Myocyte (in vitro differentiated cells): ENCODE data around the gene FFAR2. TPM values are rescaled to one million over a fixed set of nuclear protein-coding genes. Genes with fewer than 3 reads are reported as not detected.
A peak's percentile ranks its signal among the peaks of the same experiment; 100 is the strongest.
"Not testable (repeated sequence)": the region's sequence is repeated elsewhere in the genome, so short reads cannot be mapped to it uniquely, and the experiment has no call there.

Source experiments
- DNase-seq: peaks from one replicate; pipeline ENCODE4 v3.0.0-alpha.2; 2012; ENCODE audit warnings: low read depth
- total RNA-seq: library from RNA; depleted of rRNA; stranded (reverse); fragments of >200 nt; gene quantifications from 2 replicates; pipeline ENCODE4 v1.2.3, GENCODE V29; 2014

The FFAR2 gene
- total RNA-seq, 1 donor from 2014 or later: not detected

DNA sequence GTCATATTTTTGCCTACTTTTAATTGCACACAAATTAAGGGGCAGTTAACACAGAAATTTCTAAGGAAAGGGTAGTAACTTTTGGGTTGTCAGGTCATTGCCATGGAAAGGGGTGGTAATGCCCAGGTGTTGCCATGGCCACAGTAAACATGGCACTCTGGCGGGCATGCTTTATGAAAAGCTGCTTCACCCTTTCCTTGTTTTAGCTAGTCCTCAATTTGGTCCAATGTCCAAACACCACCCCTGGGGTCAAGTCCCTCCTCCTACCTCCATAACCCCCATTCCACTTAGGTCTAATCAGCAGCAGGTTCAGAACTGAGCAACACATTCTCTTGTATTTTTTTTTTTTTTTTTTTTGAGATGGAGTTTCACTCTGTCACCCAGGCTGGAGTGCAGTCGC lies 6.6 kb downstream of the FFAR2 start:
- no peak for DNase-seq

DNA sequence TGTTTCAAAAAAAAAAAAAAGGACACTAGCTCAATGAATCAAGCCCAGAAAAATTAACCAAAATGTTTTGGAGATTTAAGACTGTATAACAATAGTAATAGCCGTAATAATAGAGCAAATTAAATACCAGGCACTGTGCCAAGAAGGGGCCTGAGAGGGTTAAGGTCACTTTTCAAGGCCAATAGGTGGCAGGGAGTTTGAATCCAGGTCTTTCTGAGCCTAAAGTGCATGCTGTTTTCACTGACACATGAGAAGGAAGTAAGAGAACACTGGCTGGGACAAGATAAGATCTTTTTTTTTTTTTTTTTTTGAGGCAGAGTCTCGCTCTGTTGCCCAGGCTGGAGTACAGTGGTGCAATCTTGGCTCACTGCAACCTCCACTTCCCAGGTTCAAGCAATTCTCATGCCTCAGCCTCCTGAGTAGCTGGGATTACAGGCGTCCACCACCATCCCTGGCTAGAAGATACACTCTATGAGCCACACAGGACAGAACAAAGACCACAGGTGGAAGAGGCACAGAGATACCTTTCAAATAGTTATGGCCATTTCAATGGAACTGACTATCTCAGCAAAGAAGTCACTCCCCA lies 7.7 kb downstream of the FFAR2 start:
- no peak for DNase-seq

DNA sequence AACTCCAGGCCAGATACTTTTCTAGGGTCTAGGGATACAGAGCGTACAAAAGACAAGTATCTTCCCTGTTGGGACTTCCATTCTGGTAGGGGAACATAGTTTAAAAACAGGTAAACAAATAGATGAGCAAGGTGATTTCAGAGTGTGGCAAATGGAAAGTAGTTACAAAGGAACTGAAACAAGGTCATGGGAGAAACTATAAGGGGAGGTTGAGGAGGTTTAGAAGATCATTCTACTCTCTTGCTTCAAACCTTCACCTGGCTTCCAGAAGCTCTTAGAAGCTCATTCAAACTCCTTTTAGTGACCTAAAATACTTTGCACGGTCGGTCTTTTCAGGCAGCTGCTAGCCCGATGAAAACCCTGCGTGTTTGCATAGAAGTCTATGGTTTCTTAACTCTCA lies 9.1 kb downstream of the FFAR2 start:
- DNase-seq: no peak

DNA sequence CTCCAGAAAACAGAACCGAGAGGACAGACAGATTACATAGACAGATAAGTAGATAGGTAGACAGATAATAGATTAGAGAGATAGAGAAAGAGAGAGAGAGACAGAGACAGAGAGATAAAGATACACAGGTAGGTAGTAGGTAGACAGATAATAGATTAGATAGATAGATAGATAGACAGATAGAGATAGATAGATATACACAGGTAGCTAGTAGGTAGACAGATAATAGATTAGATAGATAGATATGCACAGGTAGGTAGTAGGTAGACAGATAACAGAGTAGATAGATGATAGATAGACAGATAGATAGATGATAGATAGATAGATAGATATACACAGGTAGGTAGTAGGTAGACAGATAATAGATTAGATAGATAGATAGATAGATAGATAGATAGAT lies 10.1 kb downstream of the FFAR2 start:
- no peak for DNase-seq

DNA sequence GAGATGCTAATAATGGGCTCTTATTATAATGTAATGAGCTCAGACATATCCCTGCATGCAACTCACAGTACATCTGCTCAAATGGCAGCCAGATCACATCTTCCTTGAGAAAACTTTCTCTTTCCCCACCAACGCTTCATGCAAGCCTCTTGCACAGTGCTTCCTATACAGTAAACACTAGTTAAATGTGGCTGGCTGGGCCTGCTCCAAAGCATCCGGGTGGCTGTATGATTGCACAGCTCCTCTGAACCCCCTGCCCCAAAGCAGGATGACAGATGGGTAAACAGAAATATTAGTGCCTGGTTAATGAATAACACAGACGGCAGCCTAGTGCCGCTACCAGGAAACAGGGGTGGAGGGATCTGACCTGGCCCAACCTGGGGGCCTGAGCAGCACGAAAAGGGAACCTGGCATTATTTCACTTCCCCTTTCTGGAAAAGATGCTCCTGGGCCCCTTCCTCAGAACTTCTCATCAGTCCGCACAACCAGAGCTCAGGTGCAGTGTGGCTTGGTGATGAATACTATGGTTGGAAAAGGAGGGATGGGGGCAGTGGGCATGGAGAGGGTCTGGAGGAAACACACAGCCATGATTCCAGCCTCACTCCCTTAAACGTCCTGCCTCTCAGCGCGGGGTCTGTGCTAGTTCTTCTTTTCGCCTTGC lies 10.8 kb downstream of the FFAR2 start:
- no peak for DNase-seq

DNA sequence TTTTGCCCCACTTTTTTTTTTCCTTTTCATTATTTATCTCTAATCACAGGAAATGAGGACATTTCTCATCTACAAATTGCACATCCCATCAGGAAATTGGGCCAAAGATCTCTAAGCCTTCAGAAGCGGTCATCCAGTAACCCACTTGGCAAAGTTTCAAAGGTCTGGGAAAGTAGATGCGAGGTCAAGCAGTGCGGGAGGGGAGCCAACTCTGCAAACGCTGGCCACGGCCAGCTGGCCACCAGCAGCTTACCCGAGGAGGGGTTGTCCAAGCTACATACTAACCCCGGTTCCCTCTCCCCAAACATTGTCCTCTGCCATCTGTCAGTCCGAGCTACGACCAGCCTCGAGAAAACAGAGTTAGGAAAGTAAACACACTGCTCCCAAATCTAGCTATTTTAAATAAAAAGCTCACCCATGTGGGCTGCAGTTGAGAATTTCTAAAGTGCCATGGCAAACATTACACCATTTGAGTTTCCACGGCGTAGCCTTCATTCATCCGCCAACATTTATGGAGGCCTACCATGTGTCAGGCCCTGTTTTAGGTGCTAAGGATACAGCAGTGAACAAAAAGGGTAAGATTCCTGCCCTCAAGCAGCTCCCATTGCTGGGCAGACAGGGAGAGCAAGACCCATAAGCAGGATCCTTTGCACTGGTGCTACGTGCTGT lies 11.5 kb downstream of the FFAR2 start:
- peak; percentile 29 for DNase-seq

DNA sequence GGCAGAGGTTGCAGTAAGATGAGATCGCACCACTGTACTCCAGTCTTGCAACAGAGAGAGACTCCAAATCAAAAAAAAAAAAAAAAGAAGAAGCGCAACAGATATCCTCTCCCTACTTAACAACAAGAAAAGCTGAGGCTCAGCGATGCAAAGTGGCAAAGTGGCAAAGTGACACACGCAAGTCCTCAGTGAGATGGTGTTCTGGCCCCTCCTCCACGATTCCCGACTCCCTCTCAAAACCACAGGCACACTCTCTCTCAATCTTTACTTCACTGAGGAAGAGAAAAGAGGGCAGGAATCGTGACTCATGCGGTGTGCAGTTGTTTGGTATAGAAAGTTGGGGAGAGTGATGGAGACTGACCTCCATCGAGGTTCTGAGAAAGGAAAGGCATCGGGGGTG lies 12.6 kb downstream of the FFAR2 start:
- no peak for DNase-seq

DNA sequence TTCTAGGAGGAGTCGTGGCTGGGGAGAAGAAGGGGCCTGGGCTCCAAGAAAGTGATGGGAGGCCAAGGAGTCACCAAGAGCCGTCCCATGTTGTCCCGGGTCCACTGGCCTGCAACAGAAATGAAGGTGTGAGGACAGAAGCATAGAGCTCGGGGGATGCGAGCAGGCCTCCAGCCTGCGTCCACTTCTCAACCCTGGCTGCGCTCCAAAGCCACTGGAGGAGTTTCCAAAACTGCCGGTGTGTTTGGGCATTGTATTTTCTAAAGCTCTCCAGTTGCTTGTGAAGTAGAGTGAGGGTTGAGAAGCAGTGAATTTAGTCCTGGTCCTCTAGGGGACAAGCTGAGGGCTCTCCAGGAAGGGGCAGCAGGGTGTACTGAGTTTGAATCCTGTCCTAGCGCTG lies 13.0 kb downstream of the FFAR2 start:
- no peak for DNase-seq

DNA sequence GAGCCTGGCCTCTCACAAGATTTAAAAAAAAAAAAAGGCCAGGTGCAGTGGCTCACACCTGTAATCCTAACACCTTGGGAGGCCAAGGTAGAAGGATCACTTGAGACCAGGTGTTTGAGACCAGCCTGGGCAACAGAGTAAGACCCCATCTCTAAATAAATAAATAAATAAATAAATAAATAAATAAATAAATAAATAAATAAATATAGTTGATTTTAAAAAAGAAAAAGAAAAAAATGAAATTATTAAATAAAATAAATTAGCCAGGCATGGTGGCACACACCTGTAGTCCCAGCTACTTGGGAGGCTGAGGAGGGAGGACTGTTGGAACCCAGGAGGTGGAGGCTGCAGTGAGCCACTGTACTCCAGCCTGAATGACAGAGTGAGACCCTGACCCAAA lies 13.7 kb downstream of the FFAR2 start:
- DNase-seq: not testable (repeated sequence)

DNA sequence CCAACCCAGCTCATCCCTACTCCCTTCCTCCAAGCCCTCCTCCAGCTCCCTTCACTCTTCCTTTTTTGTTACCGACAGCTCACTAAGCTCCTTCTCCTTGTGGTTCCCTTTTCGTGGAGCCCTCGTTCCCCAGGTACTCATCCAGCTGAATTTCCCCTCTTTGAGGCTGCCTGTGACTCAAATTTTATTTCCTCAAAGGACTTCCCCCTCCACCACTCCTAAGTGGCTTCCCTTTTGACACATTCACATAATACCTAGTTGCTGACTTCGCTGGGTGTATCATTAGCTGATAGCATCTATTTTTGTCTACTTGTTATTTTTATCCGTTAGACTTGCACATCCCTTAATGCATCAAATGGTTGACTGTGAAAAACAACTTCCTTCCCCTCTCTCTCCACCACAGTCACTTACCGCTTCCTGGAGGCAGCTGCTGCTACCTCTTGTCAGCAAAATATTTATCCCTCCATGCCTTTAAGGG lies 14.5 kb downstream of the FFAR2 start:
- peak; percentile 12 for DNase-seq

DNA sequence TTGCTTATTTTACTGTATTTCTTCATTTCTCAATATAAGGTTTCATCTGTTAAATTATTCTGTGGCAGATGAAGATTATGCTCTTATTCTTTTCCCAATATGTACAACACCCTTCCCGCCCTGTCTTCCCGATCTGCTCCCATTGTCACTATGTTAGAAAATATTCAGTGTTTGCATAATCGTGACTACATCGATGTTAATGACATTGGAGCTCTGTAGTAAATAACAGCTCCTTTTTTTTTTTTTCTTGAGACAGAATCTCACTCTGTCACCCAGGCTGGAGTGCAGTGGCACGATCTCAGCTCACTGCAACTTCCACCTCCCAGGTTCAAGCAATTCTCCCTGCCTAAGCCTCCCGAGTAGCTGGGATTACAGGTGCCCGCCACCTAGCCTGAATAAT lies 14.9 kb downstream of the FFAR2 start:
- DNase-seq: not testable (repeated sequence)

DNA sequence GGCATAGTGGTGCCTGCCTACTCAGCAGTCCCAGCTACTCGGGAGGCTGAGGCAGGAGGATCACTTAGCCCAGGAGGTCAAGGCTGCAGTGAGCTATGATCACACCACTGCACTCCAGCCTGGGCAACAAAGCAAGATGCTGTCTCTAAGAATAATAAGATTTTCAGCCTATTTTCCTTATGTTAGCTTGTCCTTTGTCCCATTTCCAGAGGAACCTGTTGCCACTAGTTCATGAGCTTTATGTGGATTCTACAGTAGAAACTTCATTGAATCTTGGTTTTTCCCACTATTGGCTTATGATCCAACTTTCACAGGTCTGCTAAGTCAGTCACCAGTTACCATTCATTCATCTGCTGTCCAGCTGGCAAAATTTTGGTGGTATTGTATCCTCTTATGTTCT lies 18.2 kb downstream of the FFAR2 start:
- no peak for DNase-seq

DNA sequence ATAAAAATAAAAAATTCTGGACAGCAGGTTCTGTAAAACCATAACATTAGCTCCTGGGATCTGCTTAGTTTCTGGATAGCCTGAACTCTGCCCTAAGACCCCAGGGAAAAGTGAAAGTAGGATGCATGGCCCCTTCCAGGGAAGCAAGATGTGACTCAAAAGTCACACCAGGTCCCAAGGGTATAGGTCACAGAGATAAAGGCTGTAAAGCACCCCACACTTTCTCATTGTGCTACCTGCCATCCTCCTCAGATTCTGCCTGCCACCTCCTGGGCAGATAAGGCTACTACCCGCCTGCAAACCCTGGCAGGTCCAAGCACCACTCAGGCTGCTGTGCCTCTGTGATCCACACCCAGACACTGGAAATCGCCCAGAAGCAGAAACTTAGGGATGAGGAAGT lies 20.6 kb downstream of the FFAR2 start:
- DNase-seq: peak; percentile 12

DNA sequence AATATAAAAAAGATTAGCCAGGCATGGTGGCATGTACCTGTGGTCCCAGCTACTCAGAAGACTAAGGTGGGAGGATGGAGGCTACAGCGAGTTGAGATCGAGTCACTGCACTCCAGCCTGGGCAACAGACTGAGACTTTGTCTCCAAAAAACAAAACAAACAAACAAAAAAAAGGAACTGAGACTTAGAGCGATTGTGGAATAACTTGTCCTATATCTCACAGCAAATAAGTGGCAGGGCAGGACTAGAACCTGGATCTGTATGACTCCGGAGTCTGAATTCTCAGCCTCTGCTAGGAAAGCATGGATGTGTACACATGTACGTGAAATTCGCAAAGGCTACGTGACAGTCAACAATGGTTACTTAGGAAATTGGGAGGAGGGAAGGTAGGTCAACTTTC lies 22.1 kb downstream of the FFAR2 start:
- no peak for DNase-seq

DNA sequence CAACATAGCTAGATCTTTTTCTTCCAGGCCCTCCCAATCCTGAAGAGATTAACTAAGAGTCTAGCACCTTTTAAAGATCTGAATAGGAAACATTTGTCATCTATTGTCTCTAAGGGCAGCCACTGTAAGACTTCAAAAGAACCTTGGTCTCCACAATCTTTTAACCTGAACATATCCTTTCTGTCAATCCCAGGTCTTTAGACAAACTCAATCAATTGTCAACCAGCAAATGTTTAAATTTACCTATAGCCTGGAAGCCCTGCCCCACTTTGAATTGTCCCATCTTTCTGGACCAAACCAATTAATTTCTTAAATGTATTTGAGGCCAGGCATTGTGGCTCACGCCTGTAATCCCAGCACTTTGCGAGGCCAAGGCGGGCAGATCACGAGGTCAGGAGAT lies 23.0 kb downstream of the FFAR2 start:
- not testable (repeated sequence) for DNase-seq

DNA sequence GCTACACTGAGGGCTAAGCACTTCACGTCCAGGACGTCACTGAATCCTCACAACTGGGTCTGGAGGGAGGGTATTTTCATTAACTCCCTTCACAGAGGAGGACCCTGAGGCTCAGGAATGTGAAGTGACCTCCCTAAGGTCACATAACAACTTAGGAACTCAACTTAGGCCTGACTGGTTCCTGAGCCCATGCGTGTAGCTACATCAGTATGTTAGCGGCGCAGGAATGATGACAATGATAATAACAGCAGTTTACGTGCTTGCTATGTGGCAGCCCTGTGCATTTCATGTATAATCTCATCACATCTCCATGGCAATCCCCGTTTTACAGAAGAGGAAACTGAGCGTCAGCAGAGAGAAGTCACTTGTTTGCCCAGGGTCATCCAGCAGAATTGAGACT lies 23.9 kb downstream of the FFAR2 start:
- no peak for DNase-seq

DNA sequence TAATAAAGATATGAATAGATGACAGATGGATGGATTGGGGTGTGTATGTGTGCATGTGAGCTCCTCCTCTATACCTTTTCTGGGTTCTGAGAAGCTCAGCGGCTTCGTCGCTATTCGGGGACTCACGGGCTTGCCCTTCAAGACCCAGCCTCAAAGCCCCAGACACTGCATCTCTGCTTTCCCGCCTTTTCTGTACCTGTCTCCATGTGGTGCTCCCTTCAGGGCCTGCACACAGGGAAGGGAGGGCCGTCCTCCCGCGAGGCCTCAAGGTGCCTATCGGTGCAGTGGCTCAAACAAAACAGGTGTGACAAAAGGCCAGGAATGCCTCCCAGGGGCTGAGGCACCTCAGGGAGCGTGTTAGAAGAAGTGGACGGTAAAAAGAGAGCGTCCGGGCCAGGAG lies 26.0 kb downstream of the FFAR2 start:
- no peak for DNase-seq

DNA sequence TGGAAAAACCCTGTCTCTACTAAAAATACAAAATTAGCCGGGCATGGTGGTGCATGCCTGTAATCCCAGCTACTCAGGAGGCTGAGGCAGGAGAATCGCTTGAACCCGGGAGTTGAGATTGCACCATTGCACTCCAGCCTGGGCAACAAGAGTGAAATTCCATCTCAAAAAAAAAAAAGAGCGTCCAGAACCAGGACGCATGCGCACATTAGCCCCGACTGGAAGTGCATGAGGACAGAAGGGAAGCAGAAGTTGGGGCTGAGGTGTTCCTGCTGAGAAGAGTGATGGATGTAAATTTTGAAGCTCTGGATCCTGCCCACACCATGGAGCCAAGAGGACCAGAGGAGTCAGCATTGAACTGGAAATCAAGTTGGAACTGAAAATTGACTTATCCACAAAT lies 26.5 kb downstream of the FFAR2 start:
- not testable (repeated sequence) for DNase-seq

DNA sequence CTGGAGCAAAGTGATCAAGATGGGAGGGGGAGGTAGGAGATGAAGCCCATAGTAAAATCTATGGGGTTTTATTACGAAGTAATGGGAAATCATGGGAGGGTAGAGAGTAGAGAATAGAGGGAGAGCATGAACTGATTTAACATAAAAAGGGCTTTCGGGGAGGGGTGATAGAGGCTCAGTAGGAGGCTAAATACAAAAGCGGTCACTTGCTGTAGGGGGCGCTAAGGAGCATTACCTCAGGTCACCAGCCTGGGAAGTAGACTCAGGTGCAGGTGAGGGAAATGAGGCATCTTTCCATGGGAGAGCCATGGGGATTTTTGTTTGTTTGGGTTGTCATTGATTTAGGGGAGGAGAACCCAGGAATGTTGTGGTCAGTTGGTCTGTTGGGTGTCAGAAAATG lies 28.1 kb downstream of the FFAR2 start:
- DNase-seq: no peak

DNA sequence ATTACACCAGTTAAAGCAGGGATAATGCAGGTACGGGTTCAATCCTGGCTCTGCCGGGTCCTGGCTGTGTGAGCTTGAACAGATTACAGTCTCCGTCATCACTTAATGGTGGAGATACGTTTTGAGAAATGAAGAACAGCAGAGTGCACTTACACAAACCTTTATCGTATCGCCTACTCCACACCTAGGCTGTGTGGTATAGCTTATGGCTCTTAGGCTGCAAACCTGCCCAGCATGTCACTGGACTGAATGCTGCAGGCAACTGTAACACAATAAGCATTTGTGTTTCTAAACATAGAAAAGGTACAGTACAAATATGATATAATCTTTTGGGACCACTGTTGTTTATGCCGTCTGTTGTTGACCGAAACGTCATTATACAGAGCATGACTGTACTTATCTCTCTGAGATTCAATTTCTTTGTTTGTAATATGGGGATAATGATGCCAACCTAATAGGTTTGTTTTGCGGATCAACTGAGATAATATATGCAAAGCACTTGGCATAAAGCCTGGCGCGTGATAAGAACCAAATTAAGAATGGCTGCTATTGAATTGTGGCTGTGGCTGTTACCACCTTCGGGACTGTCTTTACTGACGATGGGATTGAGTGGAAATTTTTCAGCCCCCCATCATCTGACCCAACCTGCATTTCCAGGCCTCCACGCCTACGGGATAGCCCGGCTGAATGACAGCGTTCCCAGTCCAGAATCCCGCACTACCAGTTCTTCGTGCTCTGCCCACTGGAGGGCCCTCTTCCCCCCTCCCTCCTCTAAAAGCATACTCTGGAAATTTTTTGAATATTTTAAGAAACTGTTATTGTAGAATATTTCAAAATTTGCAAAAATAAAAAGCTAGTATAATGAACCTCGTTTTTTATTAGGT lies 31.0 kb downstream of the FFAR2 start:
- no peak for DNase-seq

DNA sequence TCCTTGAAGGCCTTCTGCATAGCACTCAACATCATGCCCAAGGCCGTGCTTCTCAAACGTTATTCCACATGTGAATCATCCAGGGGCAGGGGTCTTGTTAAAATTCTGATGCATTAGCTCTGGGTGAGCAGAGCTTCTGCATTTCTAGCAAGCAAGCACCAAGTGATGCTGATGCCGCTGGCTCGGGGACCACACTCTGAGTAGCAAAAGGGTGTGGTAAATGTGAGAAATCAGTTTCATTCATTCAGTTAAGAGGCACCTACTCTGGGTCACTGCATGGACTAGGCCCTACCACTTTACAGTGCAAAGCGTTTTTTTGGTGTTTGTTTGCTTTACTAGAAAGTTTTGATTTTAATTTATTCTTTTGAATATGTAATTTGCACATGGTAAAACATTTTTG lies 35.0 kb downstream of the FFAR2 start:
- DNase-seq: no peak
